GM18507 (cell line): ENCODE results near the gene CNGA1.
"Not testable (repeated sequence)": the region's sequence is repeated elsewhere in the genome, so short reads cannot be mapped to it uniquely, and the experiment has no call there.

Experiments
- DNase-seq: peaks from one replicate; pipeline ENCODE4 v3.0.0; 2011; ENCODE audit warnings: low read depth; ENCODE audit not compliant: insufficient read length; ENCODE audit errors: extremely low spot score
- FAIRE-seq: peaks from 2 replicates; lab custom pipeline; 2011; peaks lifted over from hg19 to GRCh38; lab: Jason Lieb, UNC

Gene CNGA1

GRCh38 chr4:48032721-48033120, 16.2 kb upstream of the CNGA1 start:
- no peak for DNase-seq
- FAIRE-seq: no peak

- DNase-seq (no peak), FAIRE-seq (no peak)
Observed at GRCh38 chr4:48031802-48032525, 15.5 kb upstream of the CNGA1 start.

- FAIRE-seq: no peak
- no peak for DNase-seq
Observed at GRCh38 chr4:48030470-48030869, 14.0 kb upstream of the CNGA1 start.

GRCh38 chr4:48028696-48029095, 12.2 kb upstream of the CNGA1 start:
- DNase-seq (no peak), FAIRE-seq (peak; percentile 42)

- DNase-seq: no peak
- FAIRE-seq: peak; percentile 54
Observed at GRCh38 chr4:48027653-48028052, 11.2 kb upstream of the CNGA1 start.

GRCh38 chr4:48025005-48025404, 8.5 kb upstream of the CNGA1 start:
- FAIRE-seq (no peak), DNase-seq (no peak)

GRCh38 chr4:48024522-48024921, 8.0 kb upstream of the CNGA1 start:
- DNase-seq (no peak), FAIRE-seq (no peak)

GRCh38 chr4:48022192-48022799, 5.8 kb upstream of the CNGA1 start:
- no peak for FAIRE-seq

GRCh38 chr4:48021100-48021499, 4.6 kb upstream of the CNGA1 start:
- DNase-seq (no peak), FAIRE-seq (no peak)

More at GRCh38 chr4:48022192-48022799, 5.8 kb upstream of the CNGA1 start:
- no peak for DNase-seq

- no peak for DNase-seq
- FAIRE-seq: no peak
Observed at GRCh38 chr4:48018112-48018511, 1.6 kb upstream of the CNGA1 start.

GRCh38 chr4:48017108-48017571, 659 bp upstream of the CNGA1 start:
- DNase-seq: no peak
- no peak for FAIRE-seq

GRCh38 chr4:48015678-48016077, 803 bp downstream of the CNGA1 start:
- FAIRE-seq (no peak), DNase-seq (no peak)

GRCh38 chr4:48015216-48015615, 1.3 kb downstream of the CNGA1 start:
- no peak for DNase-seq
- no peak for FAIRE-seq

GRCh38 chr4:48012824-48013223, 3.7 kb downstream of the CNGA1 start:
- FAIRE-seq: no peak
- no peak for DNase-seq

- FAIRE-seq (no peak), DNase-seq (no peak)
Observed at GRCh38 chr4:48011722-48012121, 4.8 kb downstream of the CNGA1 start.

- FAIRE-seq, DNase-seq: not testable (repeated sequence)
Observed at GRCh38 chr4:48010906-48011305, 5.6 kb downstream of the CNGA1 start.

- DNase-seq (no peak), FAIRE-seq (no peak)
Observed at GRCh38 chr4:48008021-48008596, 8.4 kb downstream of the CNGA1 start.

- DNase-seq (no peak), FAIRE-seq (no peak)
Observed at GRCh38 chr4:48005781-48006180, 10.7 kb downstream of the CNGA1 start.

GRCh38 chr4:48003568-48003967, 12.9 kb downstream of the CNGA1 start:
- not testable (repeated sequence) for FAIRE-seq, DNase-seq

- no peak for FAIRE-seq
- no peak for DNase-seq
Observed at GRCh38 chr4:48002267-48002666, 14.2 kb downstream of the CNGA1 start.

- DNase-seq (no peak), FAIRE-seq (no peak)
Observed at GRCh38 chr4:47996021-47996420, 20.5 kb downstream of the CNGA1 start.
